ENCODE measurements around the gene PTGDS. TPM values are rescaled to one million over a fixed set of nuclear protein-coding genes. Genes with fewer than 3 reads are reported as not detected.

The PTGDS gene
- total and polyA plus RNA-seq, 10 of the 15 experiments (the other 5 are each of a cell fraction or from before 2014, with no cell fraction given), result not detected

DNA sequence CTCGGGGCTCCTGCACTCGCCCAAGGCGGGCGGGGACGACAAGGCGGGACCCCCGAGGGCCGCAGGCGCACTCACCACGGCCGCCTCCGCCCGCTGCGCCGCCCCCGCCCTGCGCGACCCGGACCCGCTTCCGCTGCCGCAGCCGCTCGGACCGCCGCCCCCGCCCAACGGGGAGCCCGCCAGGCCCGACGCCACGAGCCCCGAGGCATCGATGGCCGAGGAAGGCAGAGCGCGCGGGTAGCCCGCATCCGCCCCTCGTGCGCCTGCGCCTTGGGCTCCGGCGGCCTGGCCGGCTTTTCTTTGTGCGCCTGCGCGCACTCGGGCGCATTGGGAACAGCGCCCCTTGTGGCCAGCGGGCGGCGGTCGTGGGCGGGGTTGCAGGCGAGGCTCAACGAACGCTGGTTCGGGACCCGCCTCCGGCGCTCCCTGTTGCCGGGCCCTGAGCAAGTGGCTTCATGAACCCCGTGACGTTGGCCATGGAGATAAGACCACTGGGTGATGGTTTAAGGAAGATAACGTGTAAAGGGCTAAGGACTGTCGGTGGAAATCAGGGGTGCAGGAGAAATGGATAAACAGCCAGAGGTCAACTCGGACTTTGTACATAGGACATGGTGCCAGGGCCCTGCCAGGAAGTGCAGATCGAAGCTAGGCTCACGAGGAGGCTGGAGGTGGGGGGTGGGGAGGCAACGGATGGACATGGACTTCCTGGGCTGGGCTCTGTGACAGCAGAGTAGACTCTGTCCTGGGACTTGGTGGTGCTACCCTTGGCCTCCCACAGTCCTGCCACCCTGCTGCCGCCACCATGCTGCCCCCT lies 32.6 kb upstream of the PTGDS start, which contains the start of the genes C8G and FBXW5 (continued):
- TF ChIP-seq, protein P1, sequence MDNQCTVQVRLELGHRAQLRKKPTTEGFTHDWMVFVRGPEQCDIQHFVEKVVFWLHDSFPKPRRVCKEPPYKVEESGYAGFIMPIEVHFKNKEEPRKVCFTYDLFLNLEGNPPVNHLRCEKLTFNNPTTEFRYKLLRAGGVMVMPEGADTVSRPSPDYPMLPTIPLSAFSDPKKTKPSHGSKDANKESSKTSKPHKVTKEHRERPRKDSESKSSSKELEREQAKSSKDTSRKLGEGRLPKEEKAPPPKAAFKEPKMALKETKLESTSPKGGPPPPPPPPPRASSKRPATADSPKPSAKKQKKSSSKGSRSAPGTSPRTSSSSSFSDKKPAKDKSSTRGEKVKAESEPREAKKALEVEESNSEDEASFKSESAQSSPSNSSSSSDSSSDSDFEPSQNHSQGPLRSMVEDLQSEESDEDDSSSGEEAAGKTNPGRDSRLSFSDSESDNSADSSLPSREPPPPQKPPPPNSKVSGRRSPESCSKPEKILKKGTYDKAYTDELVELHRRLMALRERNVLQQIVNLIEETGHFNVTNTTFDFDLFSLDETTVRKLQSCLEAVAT (IDR thresholded peaks at IDR 0.05), result peak; percentile 99
- TF ChIP-seq SP1 (IDR thresholded peaks at IDR 0.05; ENCODE audit: low read depth, low read length) (peak; percentile 76), PAX5 (IDR thresholded peaks at IDR 0.05; ENCODE audit: borderline replicate concordance, low read depth, low read length) (0 out of 2 replicates have a peak, but pooled peaks have one; percentile 17), IRF4 (IDR thresholded peaks at IDR 0.05; ENCODE audit: low read depth, low read length) (no peak), POLR2AphosphoS2 (IDR thresholded peaks at IDR 0.05; ENCODE audit: low read depth, low read length) (peak; percentile 91), RFX5 (IDR thresholded peaks at IDR 0.05; ENCODE audit: low read depth, low read length) (no peak), EP300 (IDR thresholded peaks at IDR 0.05; ENCODE audit: borderline replicate concordance in 1 of 2, control insufficient read depth in 1 of 2, low read depth in 2 of 2, low read length in 2 of 2) (0 out of 4 replicates have a peak, but pooled peaks of 1 of the 2 experiments have one; percentile 35), ZNF24 (IDR thresholded peaks at IDR 0.05) (peak; percentile 32; the same call in 1 of the 2 replicates), HDGF (IDR thresholded peaks at IDR 0.05) (peak; percentile 72; the same call in 1 of the 2 replicates), ZNF207 (IDR thresholded peaks at IDR 0.05; ENCODE audit: borderline replicate concordance) (peak; percentile 87)
- TF ChIP-seq, protein P2, sequence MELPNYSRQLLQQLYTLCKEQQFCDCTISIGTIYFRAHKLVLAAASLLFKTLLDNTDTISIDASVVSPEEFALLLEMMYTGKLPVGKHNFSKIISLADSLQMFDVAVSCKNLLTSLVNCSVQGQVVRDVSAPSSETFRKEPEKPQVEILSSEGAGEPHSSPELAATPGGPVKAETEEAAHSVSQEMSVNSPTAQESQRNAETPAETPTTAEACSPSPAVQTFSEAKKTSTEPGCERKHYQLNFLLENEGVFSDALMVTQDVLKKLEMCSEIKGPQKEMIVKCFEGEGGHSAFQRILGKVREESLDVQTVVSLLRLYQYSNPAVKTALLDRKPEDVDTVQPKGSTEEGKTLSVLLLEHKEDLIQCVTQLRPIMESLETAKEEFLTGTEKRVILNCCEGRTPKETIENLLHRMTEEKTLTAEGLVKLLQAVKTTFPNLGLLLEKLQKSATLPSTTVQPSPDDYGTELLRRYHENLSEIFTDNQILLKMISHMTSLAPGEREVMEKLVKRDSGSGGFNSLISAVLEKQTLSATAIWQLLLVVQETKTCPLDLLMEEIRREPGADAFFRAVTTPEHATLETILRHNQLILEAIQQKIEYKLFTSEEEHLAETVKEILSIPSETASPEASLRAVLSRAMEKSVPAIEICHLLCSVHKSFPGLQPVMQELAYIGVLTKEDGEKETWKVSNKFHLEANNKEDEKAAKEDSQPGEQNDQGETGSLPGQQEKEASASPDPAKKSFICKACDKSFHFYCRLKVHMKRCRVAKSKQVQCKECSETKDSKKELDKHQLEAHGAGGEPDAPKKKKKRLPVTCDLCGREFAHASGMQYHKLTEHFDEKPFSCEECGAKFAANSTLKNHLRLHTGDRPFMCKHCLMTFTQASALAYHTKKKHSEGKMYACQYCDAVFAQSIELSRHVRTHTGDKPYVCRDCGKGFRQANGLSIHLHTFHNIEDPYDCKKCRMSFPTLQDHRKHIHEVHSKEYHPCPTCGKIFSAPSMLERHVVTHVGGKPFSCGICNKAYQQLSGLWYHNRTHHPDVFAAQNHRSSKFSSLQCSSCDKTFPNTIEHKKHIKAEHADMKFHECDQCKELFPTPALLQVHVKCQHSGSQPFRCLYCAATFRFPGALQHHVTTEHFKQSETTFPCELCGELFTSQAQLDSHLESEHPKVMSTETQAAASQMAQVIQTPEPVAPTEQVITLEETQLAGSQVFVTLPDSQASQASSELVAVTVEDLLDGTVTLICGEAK (IDR thresholded peaks at IDR 0.05; ENCODE audit: borderline replicate concordance), result no peak
- TF ChIP-seq, protein P3, sequence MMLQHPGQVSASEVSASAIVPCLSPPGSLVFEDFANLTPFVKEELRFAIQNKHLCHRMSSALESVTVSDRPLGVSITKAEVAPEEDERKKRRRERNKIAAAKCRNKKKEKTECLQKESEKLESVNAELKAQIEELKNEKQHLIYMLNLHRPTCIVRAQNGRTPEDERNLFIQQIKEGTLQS (IDR thresholded peaks at IDR 0.05; ENCODE audit: borderline replicate concordance, extremely low read depth, low read depth, low read length), result peak; percentile 7; the same call in 1 of the 2 replicates
- TF ChIP-seq, protein P4, sequence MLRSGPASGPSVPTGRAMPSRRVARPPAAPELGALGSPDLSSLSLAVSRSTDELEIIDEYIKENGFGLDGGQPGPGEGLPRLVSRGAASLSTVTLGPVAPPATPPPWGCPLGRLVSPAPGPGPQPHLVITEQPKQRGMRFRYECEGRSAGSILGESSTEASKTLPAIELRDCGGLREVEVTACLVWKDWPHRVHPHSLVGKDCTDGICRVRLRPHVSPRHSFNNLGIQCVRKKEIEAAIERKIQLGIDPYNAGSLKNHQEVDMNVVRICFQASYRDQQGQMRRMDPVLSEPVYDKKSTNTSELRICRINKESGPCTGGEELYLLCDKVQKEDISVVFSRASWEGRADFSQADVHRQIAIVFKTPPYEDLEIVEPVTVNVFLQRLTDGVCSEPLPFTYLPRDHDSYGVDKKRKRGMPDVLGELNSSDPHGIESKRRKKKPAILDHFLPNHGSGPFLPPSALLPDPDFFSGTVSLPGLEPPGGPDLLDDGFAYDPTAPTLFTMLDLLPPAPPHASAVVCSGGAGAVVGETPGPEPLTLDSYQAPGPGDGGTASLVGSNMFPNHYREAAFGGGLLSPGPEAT (IDR thresholded peaks at IDR 0.05; ENCODE audit: low read depth), result peak; percentile 21; the same call in 1 of the 2 replicates
- TF ChIP-seq, protein P5, sequence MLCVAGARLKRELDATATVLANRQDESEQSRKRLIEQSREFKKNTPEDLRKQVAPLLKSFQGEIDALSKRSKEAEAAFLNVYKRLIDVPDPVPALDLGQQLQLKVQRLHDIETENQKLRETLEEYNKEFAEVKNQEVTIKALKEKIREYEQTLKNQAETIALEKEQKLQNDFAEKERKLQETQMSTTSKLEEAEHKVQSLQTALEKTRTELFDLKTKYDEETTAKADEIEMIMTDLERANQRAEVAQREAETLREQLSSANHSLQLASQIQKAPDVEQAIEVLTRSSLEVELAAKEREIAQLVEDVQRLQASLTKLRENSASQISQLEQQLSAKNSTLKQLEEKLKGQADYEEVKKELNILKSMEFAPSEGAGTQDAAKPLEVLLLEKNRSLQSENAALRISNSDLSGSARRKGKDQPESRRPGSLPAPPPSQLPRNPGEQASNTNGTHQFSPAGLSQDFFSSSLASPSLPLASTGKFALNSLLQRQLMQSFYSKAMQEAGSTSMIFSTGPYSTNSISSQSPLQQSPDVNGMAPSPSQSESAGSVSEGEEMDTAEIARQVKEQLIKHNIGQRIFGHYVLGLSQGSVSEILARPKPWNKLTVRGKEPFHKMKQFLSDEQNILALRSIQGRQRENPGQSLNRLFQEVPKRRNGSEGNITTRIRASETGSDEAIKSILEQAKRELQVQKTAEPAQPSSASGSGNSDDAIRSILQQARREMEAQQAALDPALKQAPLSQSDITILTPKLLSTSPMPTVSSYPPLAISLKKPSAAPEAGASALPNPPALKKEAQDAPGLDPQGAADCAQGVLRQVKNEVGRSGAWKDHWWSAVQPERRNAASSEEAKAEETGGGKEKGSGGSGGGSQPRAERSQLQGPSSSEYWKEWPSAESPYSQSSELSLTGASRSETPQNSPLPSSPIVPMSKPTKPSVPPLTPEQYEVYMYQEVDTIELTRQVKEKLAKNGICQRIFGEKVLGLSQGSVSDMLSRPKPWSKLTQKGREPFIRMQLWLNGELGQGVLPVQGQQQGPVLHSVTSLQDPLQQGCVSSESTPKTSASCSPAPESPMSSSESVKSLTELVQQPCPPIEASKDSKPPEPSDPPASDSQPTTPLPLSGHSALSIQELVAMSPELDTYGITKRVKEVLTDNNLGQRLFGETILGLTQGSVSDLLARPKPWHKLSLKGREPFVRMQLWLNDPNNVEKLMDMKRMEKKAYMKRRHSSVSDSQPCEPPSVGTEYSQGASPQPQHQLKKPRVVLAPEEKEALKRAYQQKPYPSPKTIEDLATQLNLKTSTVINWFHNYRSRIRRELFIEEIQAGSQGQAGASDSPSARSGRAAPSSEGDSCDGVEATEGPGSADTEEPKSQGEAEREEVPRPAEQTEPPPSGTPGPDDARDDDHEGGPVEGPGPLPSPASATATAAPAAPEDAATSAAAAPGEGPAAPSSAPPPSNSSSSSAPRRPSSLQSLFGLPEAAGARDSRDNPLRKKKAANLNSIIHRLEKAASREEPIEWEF (IDR thresholded peaks at IDR 0.05; ENCODE audit: insufficient replicate concordance, low read depth, low read length), result peak; percentile 93
